SK-N-SH (cell line): Measurements from ENCODE around the gene SYT3. TPM values are rescaled to one million over a fixed set of nuclear protein-coding genes. Genes with fewer than 3 reads are reported as not detected.

ENCODE experiments used
- CTCF ChIA-PET: fragments of 300-600, 350-600 bp; formaldehyde crosslinking; extraction: SDS; loops from one replicate; lab custom pipeline; 2021; lab: Yijun Ruan, JAX
- POLR2A ChIA-PET: fragments of 350-600 bp; sonication (Branson Sonifier 250); formaldehyde crosslinking; extraction: SDS; loops from one replicate; lab custom pipeline; 2020; ENCODE audit warnings: antibody characterized with exemption, inconsistent platforms; lab: Yijun Ruan, JAX
- DNase-seq: peaks from one replicate; pipeline ENCODE4 v3.0.0; 2012
- H2AFZ ChIP-seq: fragments of 200-600 bp; sonication (generic); 2 replicates; pipeline ENCODE4 v1.8.1; 2016; ENCODE audit warnings: antibody characterized with exemption, mild to moderate bottlenecking, low read depth
- H3F3A ChIP-seq: fragments of 200-600 bp; sonication (generic); replicated peaks from 2 replicates; pipeline ENCODE3; 2016; ENCODE audit warnings: antibody characterized with exemption, mild to moderate bottlenecking; ENCODE audit not compliant: insufficient read depth
- H3K27ac ChIP-seq, 2 experiments: fragments of 200-500 bp in 1 of 2; fragments of 200-600 bp in 1 of 2; sonication (Bioruptor generic) in 1 of 2; sonication (generic), shearing (Covaris generic) in 1 of 2; 2 replicates each; pipeline versions ENCODE4 v1.5.1 to v1.6.1; 2014 to 2016; ENCODE audit warnings: low read depth in 2 of 2, inconsistent platforms in 1 of 2, low read length in 1 of 2, mild to moderate bottlenecking in 1 of 2, mixed read lengths in 1 of 2
- H3K27me3 ChIP-seq: fragments of 200-600 bp; sonication (generic), shearing (Covaris generic); 2 replicates; pipeline ENCODE4 v1.6.1; 2016; ENCODE audit warnings: mixed run types; ENCODE audit not compliant: insufficient read depth
- H3K36me3 ChIP-seq, 2 experiments: fragments of 200-500 bp in 1 of 2; fragments of 200-600 bp in 1 of 2; sonication (Bioruptor generic) in 1 of 2; sonication (generic) in 1 of 2; replicated peaks in 1 of 2; 2 replicates each; pipeline versions ENCODE3 to v1.5.1; 2014 to 2016; ENCODE audit warnings: low read length in 1 of 2, mild to moderate bottlenecking in 1 of 2; ENCODE audit not compliant: insufficient read depth in 2 of 2, control insufficient read depth in 1 of 2
- H3K4me1 ChIP-seq, 2 experiments: fragments of 200-500 bp in 1 of 2; fragments of 200-600 bp in 1 of 2; sonication (Bioruptor generic) in 1 of 2; sonication (generic), shearing (Covaris generic) in 1 of 2; 2 replicates each; pipeline versions ENCODE4 v1.5.1 to v1.6.1; 2014 to 2016; ENCODE audit warnings: low read depth in 1 of 2, low read length in 1 of 2, mixed run types in 1 of 2; ENCODE audit not compliant: insufficient read depth in 2 of 2, control insufficient read depth in 1 of 2
- H3K4me2 ChIP-seq: fragments of 200-600 bp; sonication (generic), shearing (Covaris generic); 2 replicates; pipeline ENCODE4 v1.6.1; 2017; ENCODE audit warnings: mixed run types
- H3K4me3 ChIP-seq, 2 experiments: fragments of 200-500 bp in 1 of 2; fragments of 200-600 bp in 1 of 2; sonication (Bioruptor generic) in 1 of 2; sonication (generic), shearing (Covaris generic) in 1 of 2; 2 replicates each; pipeline versions ENCODE4 v1.5.1 to v1.8.1; 2014 to 2016; ENCODE audit warnings: low read depth in 2 of 2, inconsistent platforms in 1 of 2, low read length in 1 of 2, mild to moderate bottlenecking in 1 of 2, mixed read lengths in 1 of 2, moderate library complexity in 1 of 2
- H3K79me2 ChIP-seq: fragments of 200-600 bp; sonication (generic); 2 replicates; pipeline ENCODE4 v1.8.1; 2017; ENCODE audit warnings: mild to moderate bottlenecking; ENCODE audit not compliant: insufficient read depth
- H3K9ac ChIP-seq: fragments of 200-600 bp; sonication (generic); 2 replicates; pipeline ENCODE4 v1.6.1; 2017; ENCODE audit warnings: mixed run types
- H3K9me2 ChIP-seq: fragments of 200-600 bp; sonication (generic); 2 replicates; pipeline ENCODE4 v1.6.1; 2017; ENCODE audit warnings: mixed run types
- H3K9me3 ChIP-seq: fragments of 200-600 bp; sonication (generic); 2 replicates; pipeline ENCODE4 v1.6.1; 2017; ENCODE audit warnings: mixed run types, mild to moderate bottlenecking, moderate library complexity
- H4K20me1 ChIP-seq: fragments of 200-600 bp; sonication (generic); 2 replicates; pipeline ENCODE4 v1.6.1; 2017; ENCODE audit warnings: mild to moderate bottlenecking, mixed run types; ENCODE audit not compliant: insufficient read depth
- CTCF ChIP-seq: fragments of 200-600 bp; sonication (generic); IDR thresholded peaks from 2 replicates; pipeline ENCODE4 v1.6.1; 2017; ENCODE audit warnings: antibody characterized with exemption, mild to moderate bottlenecking, moderate library complexity
- EP300 ChIP-seq, 2 experiments: IDR thresholded peaks; 2 replicates each; pipeline versions ENCODE4 v1.4.0 to v1.6.1; 2012; ENCODE audit warnings: borderline replicate concordance in 1 of 2, low read depth in 1 of 2, low read length in 1 of 2
- GABPA ChIP-seq: IDR thresholded peaks from 2 replicates; pipeline ENCODE4 v1.4.0; 2012; ENCODE audit warnings: low read depth, mild to moderate bottlenecking
- IRF3 ChIP-seq: fragments of 150-350 bp; IDR thresholded peaks from 2 replicates; pipeline ENCODE4 v1.6.1; 2016; ENCODE audit warnings: mild to moderate bottlenecking, low read depth, low read length
- JUND ChIP-seq: IDR thresholded peaks from 2 replicates; pipeline ENCODE4 v1.4.0; 2012
- SMC3 ChIP-seq: IDR thresholded peaks from 2 replicates; pipeline ENCODE4 v1.6.1; 2012; ENCODE audit warnings: low read depth, low read length, improper control_type of control experiment
- TCF12 ChIP-seq: IDR thresholded peaks from 2 replicates; pipeline ENCODE4 v1.4.0; 2012
- USF2 ChIP-seq: fragments of 150-350 bp; IDR thresholded peaks from 2 replicates; pipeline ENCODE4 v1.6.1; 2017; ENCODE audit warnings: antibody characterized with exemption, low read length, low read depth, borderline replicate concordance
- ZBTB33 ChIP-seq: IDR thresholded peaks from 2 replicates; pipeline ENCODE4 v1.4.0; 2012; ENCODE audit warnings: low read depth, borderline replicate concordance
- WGBS: methylation state at CpG from one replicate; pipeline ENCODE4 v1.1.6; 2017; ENCODE audit warnings: low lambda C conversion rate; 5-methylcytosine and 5-hydroxymethylcytosine counted together
- polyA plus RNA-seq, 3 experiments: library from polyadenylated mRNA; depleted of rRNA; stranded (reverse); fragments of >200 nt; gene quantifications; 2 replicates each; pipeline ENCODE4 v1.2.3, GENCODE V29; 2012

The SYT3 gene
- polyA plus RNA-seq, 1 of the 3 experiments (the other 2 are of a cell fraction): 0.94 TPM

- Histone ChIP-seq H3F3A (no peaks in the 10 kb centered on the region), H3K9me3 (no peaks in the 10 kb centered on the region), H3K4me1 (peaks cover 0 to 3% of the 10 kb centered on the region in 2 experiments; a peak in 1 of 4 replicates), H3K79me2 (no peaks in the 10 kb centered on the region), H3K9me2 (no peaks in the 10 kb centered on the region), H3K27ac (no peak overlapping the region), H2AFZ (no peak overlapping the region), H4K20me1 (no peaks in the 10 kb centered on the region), H3K36me3 (no peaks in the 10 kb centered on the region), H3K27me3 (peaks cover 13% of the 10 kb centered on the region; the same call in 1 of the 2 replicates), H3K4me2 (no peak overlapping the region), H3K4me3 (no peak overlapping the region), H3K9ac (no peak overlapping the region)
- 55% methylated on average over 5 of the region's 5 CpGs for WGBS
- no peak for TF ChIP-seq TCF12
- ChIA-PET CTCF (interaction anchor here (0.9 to 1.1 kb wide), 3 partner anchors 65 to 182 kb away, joined by 3 to 4 read pairs (median 4); no protein-coding TSS in a partner anchor), POLR2A (no interaction called here)
- DNase-seq: no peak
These were observed 37.6 kb downstream of the SYT3 start for GRCh38 chr19:50602089-50602422.

- Histone ChIP-seq H2AFZ (no peak overlapping the region), H3K9ac (no peak overlapping the region), H3K27me3 (peaks cover 13% of the 10 kb centered on the region; the same call in 1 of the 2 replicates), H3K4me1 (peaks cover 0 to 3% of the 10 kb centered on the region in 2 experiments; a peak in 1 of 4 replicates), H3K79me2 (no peaks in the 10 kb centered on the region), H3K27ac (no peak overlapping the region), H3F3A (no peaks in the 10 kb centered on the region), H4K20me1 (no peaks in the 10 kb centered on the region), H3K36me3 (no peaks in the 10 kb centered on the region), H3K9me2 (no peaks in the 10 kb centered on the region), H3K9me3 (no peaks in the 10 kb centered on the region), H3K4me3 (no peak overlapping the region), H3K4me2 (no peak overlapping the region)
- ChIA-PET POLR2A (no interaction called here), CTCF (interaction anchor here (0.8 to 1.1 kb wide), 4 partner anchors 27 to 183 kb away, joined by 3 to 4 read pairs (median 4); no protein-coding TSS in a partner anchor)
- no peak for TF ChIP-seq SMC3
- no peak for TF ChIP-seq EP300 (IDR thresholded peaks at IDR 0.05; ENCODE audit: borderline replicate concordance in 1 of 2, low read depth in 1 of 2, low read length in 1 of 2)
- no peak for TF ChIP-seq USF2
- no peak for TF ChIP-seq IRF3
- TF ChIP-seq GABPA: no peak
- TF ChIP-seq JUND: no peak
- TF ChIP-seq ZBTB33: no peak
- no peak for TF ChIP-seq CTCF
- no peak for DNase-seq
- WGBS: 56% methylated on average over 11 of the region's 11 CpGs
These were observed 38.1 kb downstream of the SYT3 start for GRCh38 chr19:50601407-50602088.
